ENCODE results near the gene COX14.
A peak's percentile ranks its signal among the peaks of the same experiment; 100 is the strongest.

The COX14 gene

GRCh38 chr12:50084775-50085614 is 27.0 kb upstream of the COX14 start, which contains the start of gene SMARCD1:
TSS of gene SMARCD1 (plus strand) at chr12:50085342. CDS start at chr12:50085370, 28 bp downstream.
- peak; percentile 75 for DNase-seq (ENCODE audit: low spot score)

GRCh38 chr12:50085615-50086072 is 26.4 kb upstream of the COX14 start:
- no peak for DNase-seq (ENCODE audit: low spot score)

GRCh38 chr12:50086148-50086547 is 25.9 kb upstream of the COX14 start:
- DNase-seq (ENCODE audit: low spot score) = no peak

GRCh38 chr12:50087151-50087550 is 24.9 kb upstream of the COX14 start:
- no peak for DNase-seq (ENCODE audit: low spot score)

- peak; percentile 84 for DNase-seq (ENCODE audit: low spot score)
Measured at GRCh38 chr12:50087995-50088394, 24.0 kb upstream of the COX14 start.

- no peak for DNase-seq (ENCODE audit: low spot score)
Measured at GRCh38 chr12:50088577-50089335, 23.3 kb upstream of the COX14 start.

GRCh38 chr12:50089730-50090129 is 22.3 kb upstream of the COX14 start:
- DNase-seq (ENCODE audit: low spot score) = no peak

- DNase-seq (ENCODE audit: low spot score) = no peak
Measured at GRCh38 chr12:50090391-50090790, 21.6 kb upstream of the COX14 start.

GRCh38 chr12:50097952-50098351 is 14.1 kb upstream of the COX14 start:
- DNase-seq (ENCODE audit: low spot score) = no peak

- DNase-seq (ENCODE audit: low spot score) = no peak
Measured at GRCh38 chr12:50099302-50100008, 12.6 kb upstream of the COX14 start.

GRCh38 chr12:50100561-50100960 is 11.5 kb upstream of the COX14 start:
- no peak for DNase-seq (ENCODE audit: low spot score)

- peak; percentile 41 for DNase-seq (ENCODE audit: low spot score)
Measured at GRCh38 chr12:50101663-50102062, 10.4 kb upstream of the COX14 start.

- no peak for DNase-seq (ENCODE audit: low spot score)
Measured at GRCh38 chr12:50102131-50102531, 9.9 kb upstream of the COX14 start.

- no peak for DNase-seq (ENCODE audit: low spot score)
Measured at GRCh38 chr12:50102646-50103309, 9.3 kb upstream of the COX14 start.

- DNase-seq (ENCODE audit: low spot score) = no peak
Measured at GRCh38 chr12:50103351-50103750, 8.7 kb upstream of the COX14 start.

- DNase-seq (ENCODE audit: low spot score) = no peak
Measured at GRCh38 chr12:50103767-50104321, 8.2 kb upstream of the COX14 start, which contains the start of gene GPD1. TSS of gene GPD1 (plus strand) at chr12:50104008. CDS start at chr12:50104051, 43 bp downstream.

- no peak for DNase-seq (ENCODE audit: low spot score)
Measured at GRCh38 chr12:50104417-50105366, 7.3 kb upstream of the COX14 start.

- no peak for DNase-seq (ENCODE audit: low spot score)
Measured at GRCh38 chr12:50105913-50106450, 6.1 kb upstream of the COX14 start.

- DNase-seq (ENCODE audit: low spot score) = no peak
Measured at GRCh38 chr12:50106907-50107306, 5.1 kb upstream of the COX14 start.
